ENCODE measurements around the gene NUDT14.

Gene NUDT14

DNA sequence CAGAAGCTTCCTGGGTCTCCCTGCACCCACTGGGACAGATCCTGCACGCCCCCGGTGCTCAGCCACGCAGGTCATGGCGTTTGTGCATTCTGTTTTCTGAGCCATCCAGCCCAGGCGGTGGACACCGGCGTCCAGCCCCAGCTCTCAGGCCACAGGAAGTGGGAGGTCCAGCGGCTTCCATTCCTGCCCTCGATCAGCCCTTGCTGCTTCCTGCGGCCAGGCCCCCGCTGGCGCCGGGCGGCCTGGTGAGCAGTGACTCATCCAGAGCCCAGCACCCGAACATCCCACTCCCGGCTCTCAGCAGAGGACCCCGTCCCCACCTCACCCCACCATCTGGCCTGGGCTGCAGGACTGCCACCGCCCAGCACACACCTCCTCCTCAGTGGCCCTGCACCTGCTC lies 18.0 kb upstream of the NUDT14 start:
- no peak for DNase-seq (ENCODE audit: low read depth in 2 of 2)

DNA sequence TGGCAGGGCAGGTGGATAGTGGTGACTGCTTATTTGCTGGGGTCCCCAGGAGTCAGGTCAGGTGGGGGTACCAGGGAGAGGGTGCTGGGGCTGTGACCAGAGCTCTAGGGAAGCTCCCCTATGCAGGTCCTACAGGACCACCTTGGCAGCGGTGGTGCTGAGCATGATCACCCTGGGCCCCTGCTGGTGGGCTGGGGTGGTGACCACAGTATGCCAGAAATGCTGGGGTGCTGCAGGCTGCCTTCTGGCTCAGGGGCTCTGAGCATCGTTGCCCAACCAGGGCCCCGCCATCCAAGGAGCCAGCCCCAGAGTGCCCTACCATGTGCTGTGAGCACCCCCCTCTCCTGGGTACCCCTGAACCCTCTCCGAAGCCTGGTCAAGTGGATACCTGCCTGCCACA lies 17.5 kb upstream of the NUDT14 start:
- DNase-seq (ENCODE audit: low read depth in 2 of 2): no peak

DNA sequence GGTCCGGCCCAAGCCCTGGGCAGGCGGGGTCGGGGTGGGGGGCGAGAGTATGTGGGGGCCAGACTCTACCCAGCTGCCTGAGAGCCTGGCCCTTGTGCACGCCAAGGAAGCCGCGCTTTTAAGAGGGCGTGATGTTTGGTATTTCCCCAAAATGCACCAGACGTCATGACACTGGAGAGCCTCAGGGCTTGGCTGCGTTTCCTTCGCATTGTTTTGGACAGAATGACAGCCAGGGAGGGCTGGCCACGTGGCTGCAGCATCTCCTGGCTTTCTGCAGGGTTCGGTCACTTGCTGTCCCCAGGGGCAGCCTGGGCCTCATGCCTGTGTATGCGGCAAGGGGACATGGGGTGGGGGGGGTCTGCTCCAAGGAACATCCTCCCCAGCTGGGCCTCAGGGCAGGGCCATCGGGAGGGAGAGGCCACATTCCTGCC lies 16.1 kb upstream of the NUDT14 start:
- DNase-seq (ENCODE audit: low read depth in 2 of 2): no peak

DNA sequence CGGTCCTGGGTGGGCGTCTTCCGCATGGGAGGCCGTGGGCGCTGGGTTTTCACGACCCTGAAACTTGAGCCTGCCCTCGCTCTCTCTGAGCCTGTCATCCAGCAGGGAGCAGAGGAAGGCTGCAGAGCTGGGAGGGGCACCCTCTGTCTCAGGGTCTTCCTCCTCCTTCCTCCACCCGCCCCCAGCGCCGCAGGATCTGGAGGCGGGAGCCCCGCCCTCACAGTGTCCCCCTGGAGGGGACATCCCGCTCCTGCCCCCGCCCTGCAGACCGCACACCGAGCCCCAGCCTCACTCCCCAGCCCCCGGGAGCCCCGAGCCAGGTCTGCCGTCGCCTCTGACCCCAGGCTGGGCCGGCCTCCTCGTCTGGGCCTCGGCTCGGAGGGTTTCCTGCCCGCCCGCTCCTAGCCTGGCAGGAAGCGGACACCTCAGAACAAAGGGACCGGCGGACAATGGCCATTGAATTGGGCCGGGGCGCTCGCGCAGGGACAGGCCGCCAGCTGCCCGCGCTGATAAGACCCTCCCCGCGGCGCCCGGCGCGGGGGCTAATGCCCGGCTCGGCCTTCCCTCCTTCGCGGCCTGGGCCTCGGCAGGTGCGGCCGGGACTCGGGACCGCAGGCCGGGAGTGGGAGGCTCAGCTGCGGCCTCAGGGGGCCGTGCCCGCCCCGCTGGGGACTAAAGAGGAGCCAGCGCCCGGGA lies 15.3 kb upstream of the NUDT14 start:
- no peak for DNase-seq (ENCODE audit: low read depth in 2 of 2)

DNA sequence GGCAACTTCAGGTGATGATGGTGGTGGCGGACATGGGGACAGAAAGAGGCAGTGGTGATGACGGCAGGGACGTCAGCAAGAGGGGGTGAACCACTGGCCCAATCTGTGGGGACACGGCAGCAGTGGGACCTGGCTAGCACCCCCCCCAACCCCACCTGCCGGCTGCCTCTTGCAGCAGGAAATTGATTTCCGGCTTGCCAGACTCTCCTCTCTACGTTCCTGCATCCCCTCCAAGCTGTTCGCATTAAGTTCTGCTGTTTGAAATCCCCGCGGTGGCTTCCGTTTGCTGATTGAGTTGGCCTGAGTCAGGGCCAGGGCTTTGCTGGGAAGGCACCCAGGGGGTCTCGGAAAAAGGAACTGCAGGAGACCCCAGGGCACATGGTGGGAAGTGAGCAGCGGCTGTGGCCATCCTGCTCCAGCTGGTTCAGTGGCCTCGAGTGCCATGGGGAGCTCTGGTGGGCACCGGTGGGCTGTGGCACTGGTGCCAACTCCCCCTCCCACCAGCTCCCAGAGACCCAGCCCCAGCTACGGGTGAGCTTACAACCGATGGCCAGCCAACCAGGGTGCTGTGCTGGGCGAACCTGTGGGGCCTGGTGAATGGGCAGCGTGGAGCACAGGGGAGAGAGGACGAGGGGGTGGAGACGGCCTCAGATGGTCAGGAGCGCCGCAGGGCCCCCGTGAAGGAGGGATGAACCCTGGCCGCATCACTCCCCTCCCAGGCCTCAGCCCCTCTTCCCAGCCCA lies 14.6 kb upstream of the NUDT14 start:
- DNase-seq (ENCODE audit: low read depth in 2 of 2): no peak

DNA sequence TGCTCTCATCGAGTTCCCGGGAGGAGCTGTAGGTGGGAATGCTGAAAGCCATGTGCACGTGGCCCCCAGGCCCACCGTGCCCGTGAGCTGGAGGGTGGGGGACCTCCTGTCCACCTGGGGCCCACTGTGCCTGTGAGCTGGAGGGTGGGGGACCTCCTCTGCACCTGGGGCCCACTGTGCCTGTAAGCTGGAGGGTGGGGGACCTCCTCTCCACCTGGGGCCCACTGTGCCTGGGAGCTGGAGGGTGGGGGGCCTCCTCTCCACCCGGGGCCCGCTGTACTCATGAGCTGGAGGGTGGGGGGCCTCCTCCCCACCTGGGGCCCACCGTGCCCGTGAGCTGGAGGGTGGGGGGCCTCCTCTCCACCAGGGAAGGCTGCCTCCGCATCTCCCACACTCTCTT lies 13.9 kb upstream of the NUDT14 start:
- DNase-seq (ENCODE audit: low read depth in 2 of 2): no peak

DNA sequence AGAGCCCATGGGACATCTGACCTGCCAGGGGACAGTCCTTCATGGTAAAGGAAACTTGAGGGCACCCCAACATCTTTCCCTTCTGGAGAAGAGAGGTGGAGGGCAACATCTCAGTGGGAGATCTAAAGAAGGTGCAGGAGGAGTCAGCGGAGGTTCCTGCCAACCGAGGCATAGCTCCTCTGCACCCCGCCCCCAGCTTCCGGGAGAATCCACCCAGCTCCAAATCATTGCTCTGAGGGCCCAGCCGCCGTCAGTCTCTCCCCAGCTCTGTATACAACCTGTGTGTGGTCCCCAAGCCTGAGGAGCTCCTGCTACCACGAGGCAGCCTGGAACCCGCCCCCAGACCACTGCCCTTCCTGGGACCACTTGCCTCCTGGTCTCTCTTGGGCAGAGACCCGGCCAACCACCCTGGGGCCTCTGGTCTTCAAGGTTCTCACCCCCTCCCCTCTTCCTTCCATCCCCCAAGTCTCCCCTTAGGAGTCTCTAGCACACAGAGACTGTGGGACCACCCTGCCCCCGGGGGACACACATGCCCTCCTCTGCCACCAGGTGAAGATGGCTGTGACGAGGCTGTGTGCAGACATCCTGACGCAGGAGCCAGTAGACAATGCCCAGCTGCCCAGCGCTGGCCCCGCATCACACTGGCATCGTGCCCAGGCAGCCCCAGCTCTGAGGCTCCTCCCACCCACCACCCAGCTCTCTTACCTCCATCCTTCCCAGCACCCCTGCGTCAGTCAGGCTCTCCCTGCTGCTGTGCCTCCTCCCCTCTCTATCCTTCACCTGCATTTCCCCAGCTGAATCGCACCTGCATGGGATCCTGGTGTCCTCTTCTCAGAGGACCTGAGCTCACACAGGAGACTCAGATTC lies 13.0 kb upstream of the NUDT14 start:
- DNase-seq (ENCODE audit: low read depth in 2 of 2): peak in 1 of 2 donors; percentile 30

DNA sequence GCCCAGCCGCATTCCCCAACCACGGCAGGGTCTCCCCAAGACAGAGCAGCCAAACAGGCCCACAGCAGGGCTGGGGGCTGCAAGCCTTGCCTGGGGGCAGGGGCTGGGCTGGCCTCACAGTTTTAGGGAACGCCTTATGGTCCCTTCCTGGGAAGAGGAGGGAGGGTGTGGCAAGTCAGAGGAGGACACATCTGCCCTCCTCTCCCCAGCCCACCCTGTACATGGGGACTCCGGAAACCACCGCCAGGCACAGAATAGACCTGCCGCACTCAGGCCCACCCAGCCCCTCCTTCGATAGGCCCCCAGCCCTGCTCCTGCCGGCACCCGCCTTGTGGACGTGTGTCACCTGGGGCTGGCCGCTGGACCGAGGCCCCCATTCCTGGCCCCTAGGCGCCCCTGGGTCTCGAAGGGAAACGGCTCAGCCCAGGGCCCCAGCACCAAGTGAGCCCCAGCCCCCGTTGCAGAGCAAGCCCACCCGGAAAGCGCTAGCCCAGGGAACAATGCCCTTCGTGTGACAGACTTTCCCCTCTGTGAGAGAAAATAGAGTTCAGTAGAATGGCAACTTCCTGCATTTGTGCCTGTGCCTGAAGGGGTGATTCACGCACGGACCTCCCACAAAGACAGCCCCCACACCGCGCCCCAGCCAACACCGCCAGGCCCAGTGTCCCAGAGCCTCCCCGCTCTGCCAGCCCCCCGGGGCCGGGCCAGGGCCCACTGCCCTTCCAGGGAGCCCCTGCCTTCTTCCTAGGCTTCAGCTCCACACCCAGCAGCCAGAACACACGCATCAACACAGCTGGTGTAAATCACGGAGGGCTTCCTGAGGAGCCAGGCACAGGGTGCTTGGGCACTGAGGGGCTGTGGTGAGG lies 12.0 kb upstream of the NUDT14 start:
- DNase-seq (ENCODE audit: low read depth in 2 of 2): no peak

DNA sequence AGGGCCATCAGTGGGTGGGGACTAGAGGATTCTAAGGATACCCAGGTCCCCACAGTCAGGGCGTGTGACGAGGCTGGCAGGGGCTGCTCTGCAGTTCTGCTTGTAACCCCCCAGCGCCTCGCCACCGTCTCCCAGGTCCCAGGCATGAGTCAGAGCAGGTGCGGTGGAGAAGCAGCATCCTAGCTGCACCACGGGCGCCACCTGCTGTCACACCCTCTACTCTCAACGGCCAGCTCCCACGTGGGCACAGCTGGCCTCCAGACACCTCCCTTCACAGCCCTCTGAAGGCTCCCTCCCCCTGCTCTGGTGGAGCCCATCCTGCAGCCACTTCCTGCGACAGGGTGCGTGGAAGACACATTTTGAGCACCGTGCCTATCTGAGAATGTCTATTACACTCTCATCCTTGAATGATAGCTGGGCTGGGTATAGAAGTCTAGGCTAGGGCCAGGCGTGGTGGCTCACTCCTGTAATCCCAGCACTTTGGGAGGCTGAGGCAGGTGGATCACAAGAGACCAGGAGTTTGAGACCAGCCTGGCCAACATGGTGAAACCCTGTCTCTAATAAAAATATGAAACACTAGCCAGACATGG lies 6.9 kb upstream of the NUDT14 start:
- DNase-seq (ENCODE audit: low read depth in 2 of 2): no peak

DNA sequence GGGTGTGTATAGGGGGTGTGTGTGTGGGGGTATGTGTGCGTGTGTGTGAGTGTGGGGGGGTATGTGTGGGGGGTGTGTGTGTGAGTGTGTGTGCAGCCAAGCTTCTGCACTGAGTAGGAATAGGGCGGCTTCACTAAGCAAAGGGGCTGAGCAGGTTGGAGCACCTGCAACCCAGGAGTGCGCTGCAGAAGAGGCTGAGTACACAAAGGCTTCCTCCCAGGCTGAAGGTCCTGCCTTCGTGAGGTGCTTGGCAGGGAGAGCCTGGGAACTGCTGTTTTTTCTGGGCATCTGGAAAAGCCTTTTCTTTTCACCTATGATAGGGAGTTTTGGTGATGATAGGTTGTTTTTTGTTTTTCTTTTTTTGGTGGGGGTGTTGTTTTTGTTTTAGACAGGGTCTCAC lies 6.0 kb upstream of the NUDT14 start:
- DNase-seq (ENCODE audit: low read depth in 2 of 2): no peak

DNA sequence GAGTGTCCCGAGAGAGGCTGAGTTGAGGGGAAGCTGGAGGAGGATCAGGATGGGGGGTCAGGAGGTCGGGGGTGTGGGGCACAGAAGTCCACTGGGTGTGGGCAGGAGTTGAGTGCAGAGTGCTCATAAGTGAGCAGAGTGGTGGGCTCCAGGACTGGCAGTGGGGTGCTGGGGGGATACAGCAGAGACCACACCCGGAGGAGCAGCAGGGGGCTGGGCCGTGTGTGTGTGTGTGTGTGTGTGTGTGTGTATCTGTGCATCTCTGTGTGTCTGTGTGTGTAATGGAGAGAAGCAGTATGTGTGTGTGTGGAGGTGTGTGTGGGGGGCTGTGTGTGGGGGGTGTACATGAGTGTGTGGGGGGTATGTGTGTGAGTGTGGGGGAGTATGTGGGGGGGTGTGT lies 4.9 kb upstream of the NUDT14 start:
- no peak for DNase-seq (ENCODE audit: low read depth in 2 of 2)

DNA sequence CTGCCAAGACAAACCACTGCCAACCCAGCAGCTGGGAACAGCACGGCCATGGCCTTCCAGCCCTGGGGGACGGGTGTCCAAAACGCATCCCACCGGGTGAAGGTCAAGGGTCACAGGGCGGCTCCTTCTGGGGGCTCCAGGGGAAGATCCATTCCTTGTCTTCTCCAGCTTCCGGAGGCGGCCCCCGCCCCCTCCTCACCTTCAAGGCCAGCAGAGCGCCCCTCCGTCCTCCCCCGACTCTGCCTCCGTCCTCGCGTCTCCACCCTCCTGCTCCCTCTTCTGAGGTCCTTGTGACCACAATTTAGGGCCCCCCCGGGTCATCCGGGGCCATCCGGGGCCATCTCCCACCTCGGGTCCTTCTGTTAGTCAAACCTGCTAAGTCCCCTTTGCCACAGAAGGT lies 3.9 kb upstream of the NUDT14 start:
- no peak for DNase-seq (ENCODE audit: low read depth in 2 of 2)

DNA sequence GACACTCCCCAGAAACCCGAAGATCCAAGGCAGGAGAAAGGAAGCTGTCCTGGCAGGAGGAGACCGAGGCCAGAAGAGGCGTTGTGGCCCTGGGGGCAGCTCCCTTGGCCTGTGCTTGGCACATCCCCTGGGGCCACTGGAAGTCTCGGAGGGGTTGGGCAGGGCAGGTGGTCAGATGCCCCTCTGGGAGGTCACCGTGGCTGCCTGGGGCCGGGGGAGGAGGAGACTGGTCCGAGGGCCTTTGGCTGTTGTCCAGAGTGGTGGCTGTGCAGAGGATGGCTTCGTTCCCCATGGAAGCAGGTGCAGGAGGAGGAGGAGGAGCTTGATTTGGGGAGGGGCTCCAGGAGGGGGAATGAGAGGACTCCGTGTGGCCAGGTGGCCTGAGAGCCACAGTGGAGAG lies 3.3 kb upstream of the NUDT14 start:
- no peak for DNase-seq (ENCODE audit: low read depth in 2 of 2)

DNA sequence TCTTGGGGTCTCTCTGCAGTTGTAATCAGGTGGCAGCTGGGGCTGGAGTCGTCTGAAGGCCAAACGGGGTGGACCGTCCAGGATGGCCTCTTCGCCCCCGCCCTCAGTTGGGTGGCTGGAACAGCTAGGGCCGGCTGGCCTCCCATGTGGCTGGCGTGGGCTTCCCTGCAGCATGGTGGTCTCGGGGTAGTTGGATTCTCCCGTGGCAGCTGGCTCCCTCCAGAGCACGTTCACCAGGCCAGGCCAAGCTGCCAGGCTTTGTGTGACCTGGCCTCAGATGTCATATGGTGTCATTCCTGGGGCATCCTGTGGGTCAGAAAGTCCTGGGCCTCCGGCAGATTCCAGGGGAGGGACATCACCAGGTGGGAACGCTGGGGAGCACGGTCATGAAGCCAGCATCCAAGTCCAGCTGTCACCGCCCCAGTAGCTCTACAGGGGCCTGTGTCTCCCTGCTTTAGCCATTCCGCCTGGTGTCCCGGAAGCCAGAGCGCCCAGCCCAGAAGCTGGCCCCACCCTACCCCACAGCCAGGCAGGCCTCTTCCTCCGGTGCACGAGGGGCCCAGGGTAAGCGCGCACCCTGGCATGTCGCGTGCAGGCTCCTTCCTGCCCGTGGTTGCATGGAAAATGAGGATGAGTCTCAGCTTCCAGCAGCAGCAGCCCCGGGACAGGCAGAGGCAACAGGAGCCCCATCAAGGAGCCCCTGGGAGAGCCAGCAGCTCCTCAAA lies 1.3 kb upstream of the NUDT14 start:
- DNase-seq (ENCODE audit: low read depth in 2 of 2): no peak

DNA sequence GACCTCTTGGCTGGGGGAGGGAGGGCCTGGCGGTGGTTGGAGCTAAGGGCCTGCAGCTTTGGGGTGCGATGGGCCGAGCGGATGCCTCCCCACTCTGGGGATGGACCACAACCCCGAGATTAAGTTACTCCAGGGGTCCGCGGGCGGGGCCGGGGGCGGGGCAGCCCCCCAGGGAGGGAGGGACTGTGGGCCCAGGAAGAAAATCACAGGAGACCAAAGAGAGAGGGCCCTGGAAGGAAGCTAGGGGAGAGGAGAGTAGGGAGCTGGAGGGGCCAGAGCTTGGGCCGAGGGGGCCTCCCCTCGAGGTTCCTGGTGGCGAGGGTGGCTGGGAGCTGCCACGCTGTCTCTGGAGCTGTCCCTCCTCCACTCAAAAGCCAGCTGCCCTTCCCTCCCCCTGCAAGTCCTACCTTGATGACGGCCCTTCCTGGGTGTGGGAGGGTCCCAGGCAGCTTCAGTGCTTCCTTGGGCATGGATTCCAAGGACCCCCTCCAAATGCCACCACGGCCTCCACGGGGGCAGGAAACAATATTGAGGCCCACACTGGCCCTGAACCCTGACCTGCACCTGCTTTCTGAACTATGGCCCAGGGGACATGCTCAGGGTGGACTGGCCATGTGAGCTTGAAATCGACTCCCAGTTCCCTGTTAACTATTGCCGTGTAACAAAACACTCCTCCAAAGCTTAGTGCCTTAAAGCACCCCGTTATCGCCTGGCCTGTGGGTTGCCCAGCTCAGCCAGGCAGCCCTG lies 610 bp upstream of the NUDT14 start:
- no peak for DNase-seq (ENCODE audit: low read depth in 2 of 2)

DNA sequence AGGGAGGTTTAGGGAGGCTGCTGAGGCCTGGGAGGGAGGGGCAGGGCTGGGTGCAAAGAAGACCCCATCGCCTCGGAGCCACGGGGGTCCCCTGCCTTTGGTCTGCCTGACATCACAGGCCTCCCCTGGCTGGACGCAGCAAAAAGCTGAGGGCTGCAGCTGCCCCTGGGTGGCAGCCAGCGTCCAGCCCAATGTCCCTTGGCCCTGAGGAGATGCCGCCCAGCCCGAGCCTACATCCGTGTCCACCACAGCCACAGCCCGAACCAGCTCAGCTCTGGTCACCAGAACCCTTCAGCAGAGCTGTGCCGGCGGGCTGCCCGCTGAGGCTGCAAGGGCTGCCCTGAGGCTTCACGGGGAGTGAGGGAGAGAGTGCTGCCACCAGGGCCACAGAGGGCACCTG lies 1.9 kb downstream of the NUDT14 start:
- no peak for DNase-seq (ENCODE audit: low read depth in 2 of 2)

DNA sequence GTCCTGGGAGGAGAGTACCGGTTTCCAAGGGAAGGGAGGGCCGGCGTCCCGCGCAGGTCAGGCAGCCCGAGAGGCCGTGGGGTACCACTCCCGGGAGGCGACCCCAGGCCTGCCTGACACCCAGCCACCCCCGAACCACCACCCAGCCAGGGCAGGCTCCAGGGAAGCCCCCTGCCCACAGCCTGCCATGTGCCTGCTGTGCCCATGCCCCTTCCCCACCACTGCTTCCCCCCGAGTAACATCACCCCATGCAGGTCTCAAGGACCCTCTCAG lies 2.3 kb downstream of the NUDT14 start:
- DNase-seq (ENCODE audit: low read depth in 2 of 2): no peak

DNA sequence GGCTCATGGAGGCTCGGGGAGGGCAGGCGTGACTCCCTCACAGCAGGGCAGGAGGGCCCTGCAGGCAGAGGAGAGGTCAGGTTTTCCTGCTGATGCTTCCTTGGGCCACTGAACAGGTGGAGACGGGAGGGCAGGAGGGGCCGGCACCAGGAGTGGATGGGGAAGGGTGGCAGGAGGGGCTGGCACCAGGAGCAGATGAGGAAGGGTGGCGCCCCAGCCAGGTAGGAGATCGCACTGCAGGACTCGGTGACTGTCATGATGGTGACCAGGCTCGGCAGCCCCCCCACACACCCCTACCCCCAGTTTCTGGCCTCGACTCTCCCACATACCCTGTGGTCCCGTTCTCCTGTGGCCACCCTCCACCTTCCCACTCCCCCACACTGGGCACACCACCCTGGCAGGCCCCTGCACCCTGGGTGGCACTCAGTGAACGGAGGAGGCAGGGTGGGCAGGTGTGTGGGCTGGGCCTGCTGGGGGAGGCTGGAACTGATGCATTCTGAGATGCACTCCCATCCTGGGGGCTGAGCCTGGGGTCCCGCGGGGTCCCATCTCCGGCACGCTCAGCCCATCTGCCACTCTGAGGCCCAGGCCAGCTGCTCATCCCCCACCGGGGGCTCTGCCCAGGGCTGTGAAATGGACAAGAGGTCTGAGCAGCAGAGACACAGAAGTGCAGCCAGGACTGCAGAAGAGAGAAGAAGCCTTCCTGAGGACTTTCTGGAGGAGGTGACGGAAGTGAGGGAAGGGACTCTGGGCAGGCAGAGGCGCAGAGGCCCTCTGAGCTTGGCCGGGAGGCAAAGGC lies 2.8 kb downstream of the NUDT14 start:
- DNase-seq (ENCODE audit: low read depth in 2 of 2): no peak

DNA sequence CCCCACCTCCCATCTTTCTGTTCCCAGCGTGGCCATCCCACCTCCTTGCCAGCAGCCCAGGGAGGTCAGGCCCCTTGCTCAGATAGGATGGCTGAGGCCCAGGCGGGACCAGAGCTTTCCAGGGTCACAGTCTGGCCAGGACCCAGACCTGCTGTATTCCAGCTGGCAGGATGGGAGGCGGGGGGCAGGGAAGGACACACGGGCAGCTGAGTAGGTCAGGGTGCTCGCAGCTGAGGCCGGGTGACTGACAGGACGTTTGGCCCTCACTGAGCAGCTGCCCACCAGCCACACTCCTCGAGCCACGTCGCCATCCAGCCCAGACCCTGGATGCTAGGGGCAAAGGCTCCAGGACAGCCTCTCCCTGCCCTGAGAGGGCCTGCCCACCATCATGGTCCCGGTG lies 4.0 kb downstream of the NUDT14 start:
- no peak for DNase-seq (ENCODE audit: low read depth in 2 of 2)
